Heart right ventricle (tissue), 16 donors: ENCODE measurements around the gene HSPA1L. TPM values are rescaled to one million over a fixed set of nuclear protein-coding genes. Genes with fewer than 3 reads are reported as not detected.
A peak's percentile ranks its signal among the peaks of the same experiment; 100 is the strongest.

Experiments
- ATAC-seq, 8 donors: fragments of 200-7000 bp; cut with Tn5 transposase; one replicate each; pipeline ENCODE4 v1.9.1; 2020; ENCODE audit warnings: mild to moderate bottlenecking in 8 of 8, moderate library complexity in 8 of 8, moderate number of reproducible peaks in 1 of 8
- DNase-seq, 2 donors: peaks; one replicate each; pipeline ENCODE4 v3.0.0-alpha.2; 2020
- H3K27ac ChIP-seq, 10 donors: fragments of 200-600 bp; sonication (generic) in 2 of 10; one replicate each; pipeline versions ENCODE4 v1.5.0 to v1.8.0; 2020 to 2022; ENCODE audit warnings: mild to moderate bottlenecking in 3 of 10
- H3K27me3 ChIP-seq, 7 donors: fragments of 200-600 bp; one replicate each; pipeline ENCODE4 v1.8.0; 2021 to 2022; ENCODE audit warnings: mild to moderate bottlenecking in 2 of 7
- H3K36me3 ChIP-seq, 9 donors: fragments of 200-600 bp; sonication (generic) in 1 of 9; one replicate each; pipeline versions ENCODE4 v1.5.0 to v1.8.0; 2020 to 2022; ENCODE audit warnings: mild to moderate bottlenecking in 2 of 9
- H3K4me1 ChIP-seq, 9 donors: fragments of 200-600 bp; sonication (generic) in 1 of 9; one replicate each; pipeline versions ENCODE4 v1.5.0 to v1.8.0; 2020 to 2022; ENCODE audit warnings: mild to moderate bottlenecking in 4 of 9
- H3K4me3 ChIP-seq, 10 donors: fragments of 200-600 bp; sonication (generic) in 2 of 10; one replicate each; pipeline versions ENCODE4 v1.5.0 to v1.8.0; 2020 to 2022; ENCODE audit warnings: mild to moderate bottlenecking in 7 of 10, moderate library complexity in 2 of 10
- H3K9me3 ChIP-seq, 11 donors: fragments of 200-600 bp in 10 of 11; sonication (generic) in 2 of 11; one replicate each; pipeline versions ENCODE4 v1.5.0 to v1.8.0; 2013 to 2022; ENCODE audit warnings: mild to moderate bottlenecking in 2 of 11, control low read depth in 1 of 11, moderate library complexity in 1 of 11
- CTCF ChIP-seq, 9 donors: fragments of 200-600 bp; sonication (generic) in 2 of 9; IDR thresholded peaks; one replicate each; pipeline versions ENCODE4 v1.5.0 to v1.8.0; 2021 to 2022; ENCODE audit warnings: antibody characterized with exemption in 9 of 9, mild to moderate bottlenecking in 5 of 9, moderate library complexity in 1 of 9
- WGBS, 2 donors: extraction: QIAGEN DNeasy Blood & Tissue Kit; methylation state at CpG; one replicate each; pipeline ENCODE4 v1.1.7; 2013; ENCODE audit warnings: inconsistent platforms in 1 of 2; 5-methylcytosine and 5-hydroxymethylcytosine counted together
- intact Hi-C, 10 donors: fragments of 100-400 bp; cut with DNase I; formaldehyde crosslinking; loops; one replicate each; pipeline versions ENCODE4 v1.11.1 to v1.14.2; 2022
- polyA plus RNA-seq, 2 donors: library from polyadenylated mRNA; stranded (reverse); fragments of 200-250 nt; gene quantifications; one replicate each; pipeline ENCODE4 v1.2.3, GENCODE V29; 2013
- total RNA-seq, 10 donors: library from RNA; stranded (reverse); fragmentation: NEBNext Ultra II Directional in 3 of 10; extraction: Animal tissue kit (Norgen Biotek cat#: 25700) in 3 of 10; gene quantifications; one replicate each; pipeline versions ENCODE4 v1.2.1 to v1.2.4, GENCODE V29; 2021 to 2023
- donor health status: Arrhythmogenic right ventricular cardiomyopathy.
- donor health status: ischemic (EF 13 %, LVEDD 7.1; RV severe dilation, severe dysfunction).
- donor health status: healthy with polysubstance abuse.
- donor health status: DM: no; HTN: yes; CAD: no.
- donor health status: DM: no; HTN: no; CAD: no.
- donor health status: ischemic (EF 25% LVEDD 6.9; RV normal size, moderate dysfunction).
- donor health status: ischemic (EF 25% LVEDD 5.7; RV mildly dilated, moderate dysfunction).
- donor health status: healthy.
- donor health status: DM: yes; HTN: yes; CAD: no.
- donor health status: Ischemic cardiomyopathy.
- donor health status: ischemic (EF 35%, LVEDD 5.7; RV mildly dilated, moderate dysfunction).
- donor health status: nonischemic (EF 11% LVEDD 7.7; RV severe dilation, severe dysfunction).
- donor health status: DM: yes; HTN: yes; CAD: no.
- donor health status: PGD.
- donor health status: ischemic (EF 29% LVEDD 5.4; RV normal size, mild dysfunction).
- donor health status: nonischemic (EF 23%, LVEDD 6.1; RV moderate dilation, normal function).

HSPA1L gene
- total and polyA plus RNA-seq, 12 donors: 0.80 to 2.9 (median 1.8) TPM

- 94 to 95% methylated on average over 43 of the region's 43 CpGs for WGBS, 2 donors
- DNase-seq (no peak), ATAC-seq (no peak)
- Histone ChIP-seq H3K4me3 (no peak overlapping the region), H3K27me3 (no peaks in the 10 kb centered on the region), H3K27ac (no peak overlapping the region), H3K9me3 (no peaks in the 10 kb centered on the region), H3K4me1 (peaks cover 7 to 21% (median 13%) of the 10 kb centered on the region in 9 donors), H3K36me3 (peaks cover 0 to 66% (median 35%) of the 10 kb centered on the region in 9 donors)
- intact Hi-C loops: loop anchor here in 4 of 10 donors (5.0 to 10.0 kb wide), 3 partner anchors 53 to 58 kb away; no protein-coding TSS in a partner anchor
- TF ChIP-seq CTCF (IDR thresholded peaks at IDR 0.05): no peak
Measured at GRCh38 chr6:31778999-31779885, 35.8 kb downstream of the HSPA1L start.

- H3K4me1 ChIP-seq: peaks cover 7 to 21% (median 13%) of the 10 kb centered on the region in 9 donors
- DNase-seq: no peak
- H3K36me3 ChIP-seq: peaks cover 0 to 55% (median 28%) of the 10 kb centered on the region in 9 donors
- intact Hi-C loops: loop anchor here in 4 of 10 donors (5.0 to 10.0 kb wide), 3 partner anchors 54 to 59 kb away; no protein-coding TSS in a partner anchor
- no peaks in the 10 kb centered on the region for H3K9me3 ChIP-seq
- TF ChIP-seq CTCF (IDR thresholded peaks at IDR 0.05): no peak
- peak overlapping the region in 4 of 10 donors; percentile 68 to 83 (median 81) for H3K27ac ChIP-seq
- no peak for ATAC-seq
- no peaks in the 10 kb centered on the region for H3K27me3 ChIP-seq
- WGBS, 2 donors: 96 to 97% methylated on average over 5 of the region's 5 CpGs
- H3K4me3 ChIP-seq: no peak overlapping the region
Measured at GRCh38 chr6:31778193-31778592, 36.9 kb downstream of the HSPA1L start.

GRCh38 chr6:31777667-31778050 lies 37.4 kb downstream of the HSPA1L start:
- Histone ChIP-seq H3K27ac (peak overlapping the region in 9 of 10 donors; percentile 41 to 83 (median 77)), H3K9me3 (no peaks in the 10 kb centered on the region), H3K4me3 (peak overlapping the region in 3 of 10 donors; percentile 38 to 47 (median 43)), H3K4me1 (peaks cover 7 to 23% (median 13%) of the 10 kb centered on the region in 9 donors), H3K36me3 (peaks cover 0 to 50% (median 24%) of the 10 kb centered on the region in 9 donors), H3K27me3 (no peaks in the 10 kb centered on the region)
- intact Hi-C loops: loop anchor here in 4 of 10 donors (5.0 to 10.0 kb wide), 3 partner anchors 55 to 60 kb away; no protein-coding TSS in a partner anchor
- WGBS, 2 donors: 89 to 91% methylated on average over 5 of the region's 5 CpGs
- DNase-seq (no peak), ATAC-seq (no peak)
- TF ChIP-seq CTCF (IDR thresholded peaks at IDR 0.05): no peak

- peak within 1 kb of the TSS; percentile 29 to 83 (median 74) for H3K27ac ChIP-seq
- intact Hi-C loops: loop anchor here in 4 of 10 donors (5.0 to 10.0 kb wide), 3 partner anchors 55 to 60 kb away; no protein-coding TSS in a partner anchor
Measured at GRCh38 chr6:31776989-31777666, 38.0 kb downstream of the HSPA1L start, which contains the start of gene VWA7. Gene VWA7, minus strand, starts transcription at chr6:31777328. Its CDS starts 549 bp downstream, at chr6:31776779.

More at GRCh38 chr6:31776989-31777666, 38.0 kb downstream of the HSPA1L start, which contains the start of gene VWA7:
- no peak for TF ChIP-seq CTCF (IDR thresholded peaks at IDR 0.05)
- Histone ChIP-seq H3K9me3 (no peaks in the 10 kb centered on the region), H3K27me3 (no peaks in the 10 kb centered on the region), H3K36me3 (peaks cover 0 to 45% (median 19%) of the 10 kb centered on the region in 9 donors), H3K4me1 (peaks cover 7 to 23% (median 13%) of the 10 kb centered on the region in 9 donors), H3K4me3 (peak within 1 kb of the TSS in 8 of 10 donors; percentile 13 to 47 (median 36))
- WGBS, 2 donors: 13 to 17% methylated on average over 15 of the region's 15 CpGs
- DNase-seq: peak; percentile 64 to 77
- ATAC-seq: peak; percentile 78 to 93 (median 89)
